CD14-positive monocyte (primary cell): ENCODE results near the gene NDUFAF8. TPM values are rescaled to one million over a fixed set of nuclear protein-coding genes. Genes with fewer than 3 reads are reported as not detected.

Source experiments
- DNase-seq, 3 donors: peaks; one replicate each; pipeline ENCODE4 v3.0.0-alpha.2; 2011 to 2022
- H2AFZ ChIP-seq: 2 replicates; pipeline ENCODE4 v1.6.0; 2012; ENCODE audit warnings: mild to moderate bottlenecking, low read depth, low read length, inconsistent platforms; ENCODE audit not compliant: insufficient read depth, poor library complexity, severe bottlenecking
- H3K27ac ChIP-seq, 2 donors: 1 replicate in 1 of 2; 2 replicates in 1 of 2; pipeline ENCODE4 v1.5.1; 2012 to 2013; ENCODE audit warnings: low read length in 2 of 2, control low read depth in 1 of 2, inconsistent platforms in 1 of 2, low read depth in 1 of 2, mild to moderate bottlenecking in 1 of 2
- H3K27me3 ChIP-seq, 2 donors: one replicate each; pipeline versions ENCODE4 v1.6.0 to v1.6.1; 2011 to 2013; ENCODE audit warnings: low read length in 2 of 2; ENCODE audit not compliant: control insufficient read depth in 2 of 2, insufficient read depth in 2 of 2
- H3K36me3 ChIP-seq, 2 donors: replicated peaks in 1 of 2; 1 replicate in 1 of 2; 2 replicates in 1 of 2; pipeline versions ENCODE4 v1.5.1 to v1.6.1; 2012 to 2013; ENCODE audit warnings: low read length in 2 of 2, control low read depth in 1 of 2, inconsistent platforms in 1 of 2, mild to moderate bottlenecking in 1 of 2; ENCODE audit not compliant: insufficient read depth in 2 of 2, control insufficient read depth in 1 of 2
- H3K4me1 ChIP-seq, 2 donors: 1 replicate in 1 of 2; 2 replicates in 1 of 2; pipeline versions ENCODE4 v1.5.1 to v1.6.1; 2012 to 2013; ENCODE audit warnings: low read length in 2 of 2, control low read depth in 1 of 2, inconsistent platforms in 1 of 2, mild to moderate bottlenecking in 1 of 2, moderate library complexity in 1 of 2; ENCODE audit not compliant: insufficient read depth in 2 of 2, control insufficient read depth in 1 of 2
- H3K4me2 ChIP-seq: replicated peaks from 2 replicates; pipeline ENCODE3; 2012; ENCODE audit warnings: low read length, moderate library complexity, mild to moderate bottlenecking; ENCODE audit not compliant: poor library complexity, severe bottlenecking; ENCODE audit errors: extremely low read depth
- H3K4me3 ChIP-seq, 3 experiments: fragments of 200-600 bp in 1 of 3; sonication (generic) in 1 of 3; replicated peaks in 1 of 3; 1 replicate in 2 of 3; 2 replicates in 1 of 3; pipeline ENCODE4 v1.5.1; 2011 to 2013; ENCODE audit warnings: low read length in 3 of 3, mild to moderate bottlenecking in 3 of 3, control low read depth in 2 of 3, low read depth in 2 of 3, inconsistent platforms in 1 of 3, moderate library complexity in 1 of 3
- H3K79me2 ChIP-seq: 2 replicates; pipeline ENCODE4 v1.6.0; 2012; ENCODE audit warnings: mild to moderate bottlenecking, control low read depth, inconsistent platforms, low read length, moderate library complexity; ENCODE audit not compliant: insufficient read depth
- H3K9ac ChIP-seq: 2 replicates; pipeline ENCODE4 v1.6.0; 2017; ENCODE audit warnings: low read length, mild to moderate bottlenecking; ENCODE audit not compliant: insufficient read depth, poor library complexity, severe bottlenecking
- H3K9me3 ChIP-seq, 2 donors: replicated peaks in 1 of 2; 1 replicate in 1 of 2; 2 replicates in 1 of 2; pipeline versions ENCODE4 v1.5.1 to v1.6.1; 2012 to 2013; ENCODE audit warnings: low read length in 2 of 2, control low read depth in 1 of 2; ENCODE audit not compliant: control insufficient read depth in 1 of 2, insufficient read depth in 1 of 2
- H4K20me1 ChIP-seq: 2 replicates; pipeline ENCODE4 v1.6.0; 2012; ENCODE audit warnings: mild to moderate bottlenecking, low read length, control low read depth, moderate library complexity; ENCODE audit not compliant: insufficient read depth
- H3K27ac Mint-ChIP-seq, 7 donors: one replicate each; pipeline ENCODE4 v1.8.0; 2020; ENCODE audit warnings: mild to moderate bottlenecking in 7 of 7, mixed read lengths in 7 of 7, moderate library complexity in 6 of 7, inconsistent platforms in 2 of 7
- H3K27me3 Mint-ChIP-seq, 3 donors: one replicate each; pipeline ENCODE4 v1.8.0; 2021 to 2022; ENCODE audit warnings: low read depth in 3 of 3, mild to moderate bottlenecking in 3 of 3, mixed read lengths in 3 of 3, moderate library complexity in 3 of 3, inconsistent platforms in 1 of 3
- H3K36me3 Mint-ChIP-seq, 2 donors: one replicate each; pipeline ENCODE4 v1.8.0; 2020; ENCODE audit warnings: mixed read lengths in 2 of 2, inconsistent platforms in 1 of 2, mild to moderate bottlenecking in 1 of 2
- H3K4me1 Mint-ChIP-seq: one replicate; pipeline ENCODE4 v1.8.0; 2020; ENCODE audit warnings: mild to moderate bottlenecking, mixed read lengths
- H3K4me3 Mint-ChIP-seq, 2 donors: one replicate each; pipeline ENCODE4 v1.8.0; 2020; ENCODE audit warnings: mild to moderate bottlenecking in 2 of 2, mixed read lengths in 2 of 2, moderate library complexity in 1 of 2
- H3K9me3 Mint-ChIP-seq, 7 donors: one replicate each; pipeline ENCODE4 v1.8.0; 2020 to 2022; ENCODE audit warnings: mixed read lengths in 7 of 7, mild to moderate bottlenecking in 6 of 7, moderate library complexity in 6 of 7, inconsistent platforms in 2 of 7
- CTCF ChIP-seq: fragments of 200-600 bp; IDR thresholded peaks from one replicate; pipeline ENCODE4 v1.8.0; 2022; ENCODE audit warnings: antibody characterized with exemption, mild to moderate bottlenecking
- WGBS: methylation state at CpG from one replicate; pipeline ENCODE4 v1.1.5; 2013; ENCODE audit warnings: missing lambda C conversion rate; ENCODE audit not compliant: insufficient coverage; 5-methylcytosine and 5-hydroxymethylcytosine counted together
- intact Hi-C, 2 donors: fragments of 100-400 bp; cut with micrococcal nuclease; formaldehyde crosslinking; loops; one replicate each; pipeline versions ENCODE4 v1.15.0 to v1.15.1; 2023
- polyA plus RNA-seq, 3 donors: library from polyadenylated mRNA; depleted of rRNA in 1 of 3; unstranded in 2 of 3; stranded (reverse) in 1 of 3; fragments of 300-500 nt in 2 of 3; fragments of >200 nt in 1 of 3; fragmentation: Illumina TruSeq in 2 of 3; gene quantifications; 1 replicate in 2 of 3; 2 replicates in 1 of 3; pipeline ENCODE4 v1.2.3, GENCODE V29; 2012 to 2021

Gene NDUFAF8
- polyA plus RNA-seq, 3 donors, result 27.0 to 61.3 (median 41.0) TPM

DNA sequence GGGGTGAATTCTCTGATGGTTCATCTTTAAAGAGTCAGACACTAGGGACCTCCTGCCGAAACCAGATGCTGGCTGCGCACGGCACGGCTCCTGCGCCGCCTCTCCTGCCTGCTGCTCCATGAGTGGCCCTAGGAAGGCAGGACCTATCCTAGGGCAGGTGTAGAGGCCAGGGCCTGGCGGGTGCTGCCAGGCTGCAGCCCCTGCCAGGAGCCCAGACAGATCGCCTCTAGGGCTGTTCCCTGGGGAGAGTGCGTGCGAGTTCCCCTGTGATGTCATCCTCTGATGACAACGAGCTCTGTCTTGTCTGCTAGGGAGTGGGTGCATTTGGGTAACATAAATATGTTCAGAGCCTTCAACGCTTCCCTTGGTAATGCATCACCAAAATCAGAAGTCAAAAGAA, 32.1 kb downstream of the NDUFAF8 start:
- peaks cover 66 to 98% of the 10 kb centered on the region in 2 donors for H3K36me3 ChIP-seq
- H3K4me1 ChIP-seq, result peaks cover 30 to 40% of the 10 kb centered on the region in 2 donors
- Mint-ChIP-seq H3K36me3 (peaks cover 68 to 91% of the 10 kb centered on the region in 2 donors), H3K4me1 (peaks cover 39% of the 10 kb centered on the region), H3K4me3 (no peak overlapping the region), H3K27ac (peak overlapping the region in 1 of 7 donors; percentile 33), H3K27me3 (peaks cover 0 to 2% (median 2%) of the 10 kb centered on the region in 3 donors), H3K9me3 (no peaks in the 10 kb centered on the region)
- no peak for TF ChIP-seq CTCF
- 96% methylated on average over 9 of the region's 12 CpGs for WGBS
- H3K79me2 ChIP-seq, result peaks cover 31% of the 10 kb centered on the region
- H4K20me1 ChIP-seq, result peaks cover 52% of the 10 kb centered on the region
- no peak overlapping the region for H2AFZ ChIP-seq
- H3K27ac ChIP-seq, result no peak overlapping the region
- intact Hi-C loops, result no loop called here
- no peaks in the 10 kb centered on the region for H3K9me3 ChIP-seq
- H3K27me3 ChIP-seq, result no peaks in the 10 kb centered on the region
- DNase-seq, result no peak
- H3K9ac ChIP-seq, result no peak overlapping the region
- H3K4me3 ChIP-seq, result no peak overlapping the region
- no peak overlapping the region for H3K4me2 ChIP-seq

GRCh38 chr17:81272616-81273015, 33.5 kb downstream of the NDUFAF8 start:
- TF ChIP-seq CTCF, result no peak
- Mint-ChIP-seq H3K4me1 (peaks cover 28% of the 10 kb centered on the region), H3K27ac (peak overlapping the region; percentile 79 to 94 (median 89)), H3K4me3 (peak overlapping the region in 1 of 2 donors; percentile 83), H3K9me3 (no peaks in the 10 kb centered on the region), H3K27me3 (peaks cover 0 to 2% (median 0%) of the 10 kb centered on the region in 3 donors), H3K36me3 (peaks cover 76 to 97% of the 10 kb centered on the region in 2 donors)
- Histone ChIP-seq H3K4me3 (peak overlapping the region in 1 of 3 experiments; percentile 12), H4K20me1 (peaks cover 51% of the 10 kb centered on the region), H3K79me2 (peaks cover 29% of the 10 kb centered on the region), H3K9ac (no peak overlapping the region), H3K27ac (peak overlapping the region; percentile 59 to 74), H3K36me3 (peaks cover 75 to 98% of the 10 kb centered on the region in 2 donors), H2AFZ (peak overlapping the region; percentile 52), H3K4me2 (peak overlapping the region; percentile 31), H3K4me1 (peaks cover 23 to 30% of the 10 kb centered on the region in 2 donors), H3K27me3 (no peaks in the 10 kb centered on the region), H3K9me3 (no peaks in the 10 kb centered on the region)
- intact Hi-C loops, result no loop called here
- peak in 1 of 3 donors; percentile 25 for DNase-seq
- WGBS, result 27% methylated on average over 12 of the region's 12 CpGs
